ENCODE data around the gene PLXNB2.

Gene PLXNB2

GRCh38 chr22:50250249-50250554, 57.2 kb downstream of the PLXNB2 start:
- peak overlapping the region; percentile 85 to 87 for H3K4me3 Mint-ChIP-seq

DNA sequence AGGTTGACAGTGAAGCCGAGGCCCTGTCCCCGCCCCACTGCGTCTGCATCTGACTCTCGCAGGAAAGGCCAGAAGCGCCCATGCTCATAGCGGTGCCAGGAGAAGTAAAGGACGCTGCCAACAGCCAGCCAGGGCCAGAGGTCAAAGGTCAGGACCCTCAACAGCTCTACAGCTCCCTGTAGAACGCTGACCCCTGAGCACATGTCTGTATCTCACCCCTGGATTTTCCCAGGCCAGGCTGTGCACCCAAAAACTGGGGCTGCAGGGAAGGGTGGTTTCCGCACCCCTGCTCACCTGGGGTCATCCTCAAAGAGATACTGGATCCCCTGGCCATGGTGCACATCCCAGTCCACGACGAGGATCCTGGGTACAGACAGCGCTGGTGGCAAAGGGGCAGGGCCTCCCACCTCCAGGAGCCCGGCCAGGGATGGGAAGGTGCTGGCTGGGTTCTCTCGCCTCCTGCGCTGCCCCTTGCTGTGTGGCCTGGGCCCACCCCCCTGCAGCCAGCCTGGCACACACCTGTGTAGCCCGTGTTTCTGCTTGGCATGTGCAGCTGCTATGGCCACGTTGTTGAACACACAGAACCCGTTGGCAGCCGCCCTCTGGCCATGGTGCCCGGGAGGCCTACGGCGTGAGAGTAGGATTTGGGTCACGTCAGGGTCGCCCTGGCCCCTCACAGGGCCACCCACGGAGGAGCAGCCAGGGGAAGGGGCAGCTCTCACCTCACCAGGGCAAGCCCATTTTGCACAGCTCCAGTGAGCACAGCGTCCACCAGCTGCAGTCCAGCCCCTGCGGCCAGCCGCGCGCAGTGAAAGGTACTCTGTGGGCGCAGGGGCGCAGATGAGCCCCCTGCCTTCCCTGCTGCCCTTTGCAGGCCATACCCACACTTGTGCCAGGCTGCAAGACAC, 57.9 kb downstream of the PLXNB2 start:
- DNase-seq = no peak
- peaks cover 14% of the 10 kb centered on the region in 2 donors for H3K36me3 Mint-ChIP-seq
- peak overlapping the region; percentile 9 for H3K27ac Mint-ChIP-seq
- no peaks in the 10 kb centered on the region for H3K27me3 Mint-ChIP-seq
- ATAC-seq (replicated peaks) = no peak
- H3K9me3 Mint-ChIP-seq = no peaks in the 10 kb centered on the region
- peak overlapping the region; percentile 85 to 87 for H3K4me3 Mint-ChIP-seq
- peaks cover 16 to 49% of the 10 kb centered on the region in 2 donors for H3K4me1 Mint-ChIP-seq

More at GRCh38 chr22:50250249-50250554, 57.2 kb downstream of the PLXNB2 start:
- no peaks in the 10 kb centered on the region for H3K9me3 Mint-ChIP-seq
- no peak for ATAC-seq (replicated peaks)
- H3K27ac Mint-ChIP-seq = peak overlapping the region; percentile 9
- H3K27me3 Mint-ChIP-seq = no peaks in the 10 kb centered on the region
- H3K4me1 Mint-ChIP-seq = peaks cover 13 to 43% of the 10 kb centered on the region in 2 donors
- H3K36me3 Mint-ChIP-seq = peaks cover 10% of the 10 kb centered on the region in 2 donors
- DNase-seq = no peak

GRCh38 chr22:50248196-50249081, 59.0 kb downstream of the PLXNB2 start:
- H3K4me3 Mint-ChIP-seq = no peak overlapping the region
- H3K27ac Mint-ChIP-seq = no peak overlapping the region
- H3K4me1 Mint-ChIP-seq = peaks cover 21 to 55% of the 10 kb centered on the region in 2 donors
- no peak for ATAC-seq (replicated peaks)
- no peaks in the 10 kb centered on the region for H3K27me3 Mint-ChIP-seq
- peaks cover 14% of the 10 kb centered on the region in 2 donors for H3K36me3 Mint-ChIP-seq
- no peak for DNase-seq
- H3K9me3 Mint-ChIP-seq = no peaks in the 10 kb centered on the region

GRCh38 chr22:50247748-50248147, 59.7 kb downstream of the PLXNB2 start:
- H3K4me1 Mint-ChIP-seq = peaks cover 21 to 59% of the 10 kb centered on the region in 2 donors
- peaks cover 14% of the 10 kb centered on the region in 2 donors for H3K36me3 Mint-ChIP-seq
- H3K27me3 Mint-ChIP-seq = no peaks in the 10 kb centered on the region
- ATAC-seq (replicated peaks) = no peak
- no peaks in the 10 kb centered on the region for H3K9me3 Mint-ChIP-seq
- peak overlapping the region; percentile 25 for H3K27ac Mint-ChIP-seq
- no peak for DNase-seq
- H3K4me3 Mint-ChIP-seq = no peak overlapping the region

- Mint-ChIP-seq H3K4me3 (peak overlapping the region; percentile 98 to 100), H3K27me3 (no peaks in the 10 kb centered on the region), H3K27ac (peak overlapping the region; percentile 75), H3K9me3 (no peaks in the 10 kb centered on the region), H3K4me1 (peaks cover 25 to 61% of the 10 kb centered on the region in 2 donors), H3K36me3 (peaks cover 14% of the 10 kb centered on the region in 2 donors)
- DNase-seq (no peak), ATAC-seq (replicated peaks) (no peak)
These were observed 60.9 kb downstream of the PLXNB2 start for GRCh38 chr22:50246242-50247175.

GRCh38 chr22:50245214-50246072, 62.0 kb downstream of the PLXNB2 start:
- DNase-seq (no peak), ATAC-seq (replicated peaks) (peak; percentile 4 to 17)
- H3K4me1 Mint-ChIP-seq = peaks cover 30 to 66% of the 10 kb centered on the region in 2 donors
- no peaks in the 10 kb centered on the region for H3K27me3 Mint-ChIP-seq
- no peaks in the 10 kb centered on the region for H3K9me3 Mint-ChIP-seq
- H3K36me3 Mint-ChIP-seq = peaks cover 14% of the 10 kb centered on the region in 2 donors
- H3K4me3 Mint-ChIP-seq = peak overlapping the region; percentile 98 to 100
- H3K27ac Mint-ChIP-seq = peak overlapping the region; percentile 100

DNA sequence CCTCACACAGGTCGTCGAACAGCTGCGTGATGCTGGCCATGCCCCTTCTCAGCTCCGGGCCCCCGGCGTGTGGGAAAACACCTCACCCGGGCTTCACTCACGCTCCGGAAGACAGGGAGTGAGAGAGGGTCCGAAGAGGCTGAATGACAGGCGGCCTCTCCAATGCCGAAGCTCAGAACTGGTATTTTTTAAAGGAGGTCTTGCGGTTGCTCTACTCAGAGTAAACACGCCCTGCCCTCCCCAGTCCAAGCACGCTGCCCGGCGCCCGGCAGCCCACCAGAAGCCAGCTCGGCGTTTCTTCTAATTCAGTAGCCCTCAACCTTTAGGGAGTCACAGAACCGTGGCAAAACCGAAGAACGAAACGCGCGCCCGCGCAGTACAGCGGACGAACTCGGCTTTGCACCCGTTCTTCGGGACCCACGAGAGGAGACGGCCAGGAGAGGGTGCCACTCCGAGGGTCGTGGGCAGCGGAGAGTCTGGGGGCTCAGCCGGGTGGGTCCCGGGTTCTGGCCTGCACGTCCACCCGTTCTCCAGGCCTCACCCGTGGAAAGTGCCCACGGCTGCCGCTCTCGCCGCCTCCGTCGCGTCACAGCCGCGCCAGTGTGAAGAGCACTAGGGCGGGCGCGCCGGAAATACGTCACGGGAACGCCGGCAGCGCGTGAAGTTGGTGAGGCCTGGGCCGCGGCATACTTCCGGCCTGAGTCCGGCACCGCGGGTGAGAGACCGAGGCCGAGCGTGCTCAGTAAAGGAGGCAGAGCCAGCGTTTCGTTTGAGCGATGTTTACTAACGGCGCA, 62.8 kb downstream of the PLXNB2 start, which contains the start of gene TUBGCP6:
Gene TUBGCP6 (minus strand): TSS at position 604 of the 794 bp plus-strand sequence. CDS start 564 bp downstream, at position 40.
- peaks cover 26 to 57% of the 10 kb centered on the region in 2 donors for H3K4me1 Mint-ChIP-seq
- ATAC-seq (replicated peaks) (peak; percentile 89 to 93), DNase-seq (peak; percentile 91)
- peaks cover 19 to 20% of the 10 kb centered on the region in 2 donors for H3K36me3 Mint-ChIP-seq
- no peaks in the 10 kb centered on the region for H3K9me3 Mint-ChIP-seq
- H3K4me3 Mint-ChIP-seq = peak within 1 kb of the TSS; percentile 98 to 100
- H3K27me3 Mint-ChIP-seq = no peaks in the 10 kb centered on the region
- peak within 1 kb of the TSS; percentile 100 for H3K27ac Mint-ChIP-seq

GRCh38 chr22:50243685-50244419, 63.6 kb downstream of the PLXNB2 start:
- H3K27ac Mint-ChIP-seq = peak overlapping the region; percentile 100
- no peaks in the 10 kb centered on the region for H3K9me3 Mint-ChIP-seq
- H3K27me3 Mint-ChIP-seq = no peaks in the 10 kb centered on the region
- H3K36me3 Mint-ChIP-seq = peaks cover 19 to 20% of the 10 kb centered on the region in 2 donors
- ATAC-seq (replicated peaks) (no peak), DNase-seq (no peak)
- H3K4me3 Mint-ChIP-seq = peak overlapping the region; percentile 98 to 100
- peaks cover 26 to 56% of the 10 kb centered on the region in 2 donors for H3K4me1 Mint-ChIP-seq

GRCh38 chr22:50242406-50242949, 65.0 kb downstream of the PLXNB2 start:
- no peaks in the 10 kb centered on the region for H3K27me3 Mint-ChIP-seq
- no peak for ATAC-seq (replicated peaks)

GRCh38 chr22:50238755-50239154, 68.7 kb downstream of the PLXNB2 start:
- H3K36me3 Mint-ChIP-seq = peaks cover 33 to 36% of the 10 kb centered on the region in 2 donors
- peaks cover 32 to 59% of the 10 kb centered on the region in 2 donors for H3K4me1 Mint-ChIP-seq
- DNase-seq = no peak
- H3K4me3 Mint-ChIP-seq = no peak overlapping the region
- H3K9me3 Mint-ChIP-seq = peaks cover 7 to 8% of the 10 kb centered on the region in 2 donors
- no peaks in the 10 kb centered on the region for H3K27me3 Mint-ChIP-seq
- H3K27ac Mint-ChIP-seq = no peak overlapping the region
- ATAC-seq (replicated peaks) = no peak

More at GRCh38 chr22:50242406-50242949, 65.0 kb downstream of the PLXNB2 start:
- Mint-ChIP-seq H3K9me3 (no peaks in the 10 kb centered on the region), H3K36me3 (peaks cover 20 to 21% of the 10 kb centered on the region in 2 donors), H3K4me3 (peak overlapping the region; percentile 98 to 100), H3K27ac (no peak overlapping the region), H3K4me1 (peaks cover 25 to 58% of the 10 kb centered on the region in 2 donors)
- DNase-seq = no peak

DNA sequence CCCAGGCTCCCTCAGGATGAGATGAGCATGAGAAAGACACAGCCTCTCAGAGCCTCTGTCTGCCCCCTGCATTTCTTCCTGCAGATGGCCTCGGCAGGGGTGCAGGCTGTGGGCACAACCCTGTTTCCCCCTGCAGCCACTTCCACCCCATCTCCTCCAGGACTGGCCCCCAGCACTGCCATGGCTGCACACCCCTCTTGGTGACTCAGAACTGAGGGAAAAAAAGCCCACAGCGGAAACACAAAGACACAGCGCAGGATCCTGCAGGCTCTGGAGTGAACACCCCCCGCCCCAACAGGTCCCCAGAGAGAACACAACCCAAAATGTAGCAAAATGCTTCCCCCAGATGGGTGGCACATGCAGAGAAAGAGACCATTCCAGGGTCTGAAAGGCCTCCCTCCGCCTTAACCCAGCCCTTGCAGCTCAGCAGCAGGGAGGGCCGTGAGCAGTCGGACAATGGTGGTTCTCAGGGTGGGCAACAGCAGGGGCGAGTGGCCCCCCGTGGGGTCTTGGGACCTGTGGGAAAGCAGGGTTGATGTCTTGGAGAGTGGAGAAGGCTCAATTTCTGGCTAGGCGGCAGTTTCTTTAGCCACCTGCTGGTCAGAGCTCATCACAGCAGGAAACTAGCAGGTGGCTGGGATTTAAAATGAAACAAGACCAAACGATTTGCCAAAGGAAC, 70.6 kb downstream of the PLXNB2 start:
- no peak overlapping the region for H3K4me3 Mint-ChIP-seq
- no peak for ATAC-seq (replicated peaks)
- DNase-seq = no peak
- H3K9me3 Mint-ChIP-seq = peaks cover 7 to 8% of the 10 kb centered on the region in 2 donors
- peaks cover 31 to 45% of the 10 kb centered on the region in 2 donors for H3K4me1 Mint-ChIP-seq
- peaks cover 46 to 51% of the 10 kb centered on the region in 2 donors for H3K36me3 Mint-ChIP-seq
- no peak overlapping the region for H3K27ac Mint-ChIP-seq
- no peaks in the 10 kb centered on the region for H3K27me3 Mint-ChIP-seq

Data from stimulated activated naive B cell treated with anti-CD40 and anti-IgM and Interleukin-4, amounts not matched to agents 10 μg/mL and 1 μg/mL and 100 μg/mL, for 72 hours (primary cell).